HL-60 (cell line): ENCODE measurements around the gene RIN3.

Source experiments
- GABPA ChIP-seq: IDR thresholded peaks from 2 replicates; pipeline ENCODE4 v1.6.1; 2012; ENCODE audit warnings: low read depth
- POLR2AphosphoS5 ChIP-seq: IDR thresholded peaks from 2 replicates; pipeline ENCODE4 v1.6.1; 2012; ENCODE audit warnings: low read depth
- TF ChIP-seq, protein P1 (sequence below): IDR thresholded peaks from one replicate; pipeline ENCODE4 v1.5.1; 2011; ENCODE audit warnings: low read length, control low read depth, inconsistent platforms; ENCODE audit not compliant: insufficient read depth

DNA sequence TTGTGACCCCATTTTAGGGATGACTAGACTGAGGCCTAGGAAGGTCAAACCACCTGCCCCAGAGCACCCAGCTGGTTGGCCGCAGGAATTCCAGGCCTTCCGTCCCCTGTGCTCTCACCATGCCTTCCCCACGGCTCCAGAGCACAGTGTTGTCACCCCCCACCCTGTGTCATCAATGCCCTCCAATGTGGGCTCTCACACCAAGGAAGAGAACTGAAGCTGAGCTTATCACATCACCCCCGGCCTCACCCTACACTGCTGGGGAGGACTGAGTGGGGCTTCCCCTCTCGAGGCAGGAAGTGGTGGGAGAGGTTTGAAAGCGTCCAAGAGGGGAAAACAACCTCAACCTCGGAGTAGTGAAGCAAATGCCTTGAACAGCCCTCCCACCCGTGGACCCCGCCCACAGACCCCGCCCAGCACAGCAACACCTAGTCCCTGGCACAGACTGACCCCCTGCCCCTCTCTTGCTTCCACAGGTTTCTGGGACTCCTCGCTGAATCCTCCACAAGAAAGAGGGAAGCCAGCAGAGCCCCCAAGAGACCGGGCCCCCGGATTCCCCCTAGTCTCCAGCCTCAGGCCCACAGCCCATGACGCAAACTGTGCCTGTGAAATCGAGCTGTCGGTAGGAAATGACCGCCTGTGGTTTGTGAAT lies 137.7 kb downstream of the RIN3 start:
- no peak; the same call in 1 of the 2 replicates for TF ChIP-seq POLR2AphosphoS5
- TF ChIP-seq, protein P1, sequence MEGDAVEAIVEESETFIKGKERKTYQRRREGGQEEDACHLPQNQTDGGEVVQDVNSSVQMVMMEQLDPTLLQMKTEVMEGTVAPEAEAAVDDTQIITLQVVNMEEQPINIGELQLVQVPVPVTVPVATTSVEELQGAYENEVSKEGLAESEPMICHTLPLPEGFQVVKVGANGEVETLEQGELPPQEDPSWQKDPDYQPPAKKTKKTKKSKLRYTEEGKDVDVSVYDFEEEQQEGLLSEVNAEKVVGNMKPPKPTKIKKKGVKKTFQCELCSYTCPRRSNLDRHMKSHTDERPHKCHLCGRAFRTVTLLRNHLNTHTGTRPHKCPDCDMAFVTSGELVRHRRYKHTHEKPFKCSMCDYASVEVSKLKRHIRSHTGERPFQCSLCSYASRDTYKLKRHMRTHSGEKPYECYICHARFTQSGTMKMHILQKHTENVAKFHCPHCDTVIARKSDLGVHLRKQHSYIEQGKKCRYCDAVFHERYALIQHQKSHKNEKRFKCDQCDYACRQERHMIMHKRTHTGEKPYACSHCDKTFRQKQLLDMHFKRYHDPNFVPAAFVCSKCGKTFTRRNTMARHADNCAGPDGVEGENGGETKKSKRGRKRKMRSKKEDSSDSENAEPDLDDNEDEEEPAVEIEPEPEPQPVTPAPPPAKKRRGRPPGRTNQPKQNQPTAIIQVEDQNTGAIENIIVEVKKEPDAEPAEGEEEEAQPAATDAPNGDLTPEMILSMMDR: no peak
- TF ChIP-seq GABPA: no peak
